ACHN (cell line): ENCODE results near the gene EXOSC1.
A peak's percentile ranks its signal among the peaks of the same experiment; 100 is the strongest.

Experiments
- DNase-seq: peaks from one replicate; pipeline ENCODE4 v3.0.0-alpha.2; 2015
- in situ Hi-C: cut with HindIII; loops from 2 replicates; pipeline ENCODE4 v1.10.0; 2017; ENCODE audit warnings: low sequenced_read_pairs, low pct_ligation_motif_present, low pct_unique_long_range_greater_than_20kb

Gene EXOSC1

DNA sequence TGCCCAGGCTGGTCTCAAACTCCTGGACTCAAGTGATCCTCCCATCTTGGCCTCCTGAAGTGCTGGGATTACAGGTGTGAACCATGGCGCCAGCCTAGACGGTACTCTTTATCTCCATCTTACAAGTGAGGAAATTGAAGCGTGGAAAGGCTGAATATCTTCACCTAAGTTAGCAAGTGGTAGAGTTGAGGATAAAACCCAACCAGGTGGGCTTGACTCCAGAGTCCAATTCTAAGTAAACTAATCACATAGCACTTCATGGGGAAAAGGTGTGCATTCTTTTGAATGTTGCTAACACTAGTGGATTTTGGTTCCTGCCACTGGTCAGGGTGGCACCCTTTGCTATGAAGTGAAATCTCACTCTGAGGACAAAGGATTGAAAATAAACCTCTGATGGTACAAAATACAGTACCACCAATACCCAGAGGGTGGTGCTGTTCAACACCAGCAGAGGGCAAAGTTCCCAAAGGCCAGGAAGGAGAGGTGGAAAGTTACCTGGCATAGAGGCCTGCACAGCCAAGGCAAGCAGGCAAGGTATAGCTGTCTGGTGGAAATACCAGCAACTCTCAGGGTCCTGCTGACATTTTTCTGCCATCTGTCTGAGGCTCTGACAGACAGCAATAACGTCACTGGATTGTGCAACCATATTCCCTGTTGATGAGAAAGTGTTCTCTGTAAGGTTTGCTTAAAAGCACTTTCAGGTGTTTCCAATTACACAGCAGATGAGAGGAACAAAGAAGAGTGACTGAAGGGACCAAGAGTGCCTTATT, 17.7 kb upstream of the EXOSC1 start:
- DNase-seq = peak; percentile 57
- in situ Hi-C loops = no loop called here

- in situ Hi-C loops = no loop called here
- DNase-seq = no peak
Measured at GRCh38 chr10:97462309-97462708, 16.5 kb upstream of the EXOSC1 start.

DNA sequence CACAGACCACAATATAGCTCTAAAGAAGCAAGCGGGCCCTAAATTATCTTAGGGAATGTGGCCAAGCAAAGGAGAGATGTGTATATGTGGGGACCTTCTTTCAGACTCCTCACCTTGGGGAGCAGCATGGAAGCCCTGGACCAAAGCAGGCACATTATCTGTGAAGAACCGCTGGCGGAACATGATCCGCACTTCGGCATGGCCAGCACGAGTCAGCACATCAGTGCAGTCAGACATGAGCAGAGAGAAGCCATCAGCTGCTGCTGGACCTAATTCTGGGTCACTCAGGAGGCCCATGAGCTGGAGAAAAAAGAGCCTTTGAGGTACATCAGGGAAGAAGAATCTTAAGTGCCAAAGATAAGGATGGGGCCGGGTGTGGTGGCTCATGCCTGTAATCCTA, 14.1 kb upstream of the EXOSC1 start:
- in situ Hi-C loops = no loop called here
- DNase-seq = no peak

GRCh38 chr10:97459111-97459510, 13.3 kb upstream of the EXOSC1 start:
- in situ Hi-C loops = no loop called here

GRCh38 chr10:97456686-97457065, 10.9 kb upstream of the EXOSC1 start:
- DNase-seq = no peak
- in situ Hi-C loops = no loop called here

More at GRCh38 chr10:97459111-97459510, 13.3 kb upstream of the EXOSC1 start:
- DNase-seq = no peak

DNA sequence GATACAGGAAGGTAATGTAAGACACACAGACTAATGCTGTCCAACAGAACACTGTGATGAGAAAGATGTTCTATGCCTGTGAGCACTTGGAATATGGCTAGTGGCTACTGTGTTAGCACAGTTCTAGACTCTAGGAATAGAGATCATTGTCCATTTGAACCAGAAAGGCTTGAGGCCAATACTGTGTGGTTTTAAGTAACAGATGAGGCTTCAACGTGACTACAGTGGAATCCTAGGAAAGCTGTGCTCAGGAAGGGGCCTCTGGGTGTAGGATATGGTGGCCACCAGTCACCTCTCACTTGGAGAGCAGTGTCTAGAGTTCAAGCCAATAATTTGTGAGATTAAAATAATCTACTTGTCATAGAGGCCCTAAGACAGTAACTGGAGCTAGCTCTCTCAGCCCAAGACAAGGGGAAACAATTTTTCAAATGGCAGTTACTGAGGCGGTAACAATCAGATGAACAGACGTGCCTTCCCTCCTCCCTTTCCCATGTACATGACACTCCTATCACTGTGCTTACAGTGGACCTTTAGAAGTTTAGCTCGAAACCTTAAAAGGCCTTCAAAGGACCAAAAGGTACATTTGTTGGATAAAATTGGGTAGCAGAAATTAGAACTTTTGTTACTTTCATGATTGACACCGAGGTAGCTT, 10.4 kb upstream of the EXOSC1 start:
- no peak for DNase-seq
- in situ Hi-C loops = no loop called here

DNA sequence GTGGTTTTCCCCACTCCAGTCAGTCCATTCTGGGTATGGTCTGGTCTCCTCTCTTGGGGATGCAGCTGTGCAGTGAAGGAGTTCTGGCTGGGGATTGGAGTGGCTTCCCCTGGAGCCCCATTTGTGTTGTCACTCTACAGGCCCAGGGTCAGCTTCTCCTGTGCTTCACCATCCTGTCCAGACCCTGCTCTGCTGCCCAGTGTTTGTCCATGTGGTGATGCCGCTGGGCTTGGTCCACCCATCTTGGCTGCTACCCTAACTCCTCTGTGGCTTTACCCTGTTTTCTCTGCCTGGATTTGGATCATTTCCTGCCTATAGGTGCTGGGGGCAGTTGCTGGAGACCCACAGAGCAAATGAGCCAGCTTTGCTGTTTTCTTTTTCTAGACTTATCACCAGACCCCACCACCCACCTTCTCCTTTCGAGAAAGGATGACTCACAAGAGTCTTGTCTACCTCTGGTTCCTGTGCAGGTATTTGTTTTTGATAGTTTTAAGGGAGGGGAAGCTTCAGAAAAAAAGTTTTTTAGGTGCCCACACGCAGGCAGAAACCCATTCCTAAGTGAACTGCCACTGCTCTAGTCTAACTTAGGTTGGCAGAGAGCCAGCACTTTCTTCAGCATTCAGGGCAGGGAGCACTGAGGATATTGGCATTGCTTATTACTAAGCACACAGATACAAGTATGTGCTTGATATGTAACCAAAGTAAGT, 8.7 kb upstream of the EXOSC1 start:
- no peak for DNase-seq
- in situ Hi-C loops = no loop called here

DNA sequence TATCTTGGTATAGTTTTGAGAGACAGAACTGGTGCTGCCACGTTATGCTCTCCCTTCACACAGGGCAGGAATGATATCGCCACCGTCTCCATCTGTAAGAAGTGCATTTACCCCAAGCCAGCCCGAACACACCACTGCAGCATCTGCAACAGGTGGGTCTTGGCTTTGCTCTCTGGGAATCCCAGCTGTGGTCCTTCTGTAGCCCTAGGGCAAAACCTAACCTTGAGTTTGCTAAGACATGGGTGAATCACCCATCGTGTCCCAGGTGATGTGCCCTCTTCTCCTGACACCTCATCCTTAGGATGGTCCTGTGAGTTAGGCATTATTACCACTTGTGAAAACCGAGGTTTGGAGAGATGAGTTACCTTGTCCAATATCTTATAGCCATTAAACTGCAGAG, 6.5 kb upstream of the EXOSC1 start:
- in situ Hi-C loops = no loop called here
- DNase-seq = no peak

GRCh38 chr10:97451605-97452004, 5.8 kb upstream of the EXOSC1 start:
- in situ Hi-C loops = no loop called here
- DNase-seq = no peak

GRCh38 chr10:97450828-97451227, 5.0 kb upstream of the EXOSC1 start:
- in situ Hi-C loops = no loop called here
- no peak for DNase-seq

DNA sequence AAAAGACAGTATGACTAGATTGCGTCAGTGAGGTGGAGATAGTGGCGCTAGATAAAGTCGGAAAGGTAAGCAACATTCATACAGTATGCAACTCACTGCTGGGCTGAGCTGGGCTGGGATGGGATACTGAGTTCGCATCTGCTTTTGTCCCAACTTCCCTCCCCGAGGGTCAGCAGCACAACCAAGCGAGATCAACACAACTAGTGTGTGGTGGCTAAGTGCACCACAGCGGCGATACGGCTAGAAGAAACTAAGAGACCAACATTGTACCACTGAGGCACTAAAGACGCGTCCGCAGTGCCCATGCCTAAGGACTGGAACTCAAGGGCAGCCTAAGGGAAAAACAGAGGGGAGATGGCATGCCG, 467 bp downstream of the EXOSC1 start:
- no peak for DNase-seq
- in situ Hi-C loops = no loop called here

DNA sequence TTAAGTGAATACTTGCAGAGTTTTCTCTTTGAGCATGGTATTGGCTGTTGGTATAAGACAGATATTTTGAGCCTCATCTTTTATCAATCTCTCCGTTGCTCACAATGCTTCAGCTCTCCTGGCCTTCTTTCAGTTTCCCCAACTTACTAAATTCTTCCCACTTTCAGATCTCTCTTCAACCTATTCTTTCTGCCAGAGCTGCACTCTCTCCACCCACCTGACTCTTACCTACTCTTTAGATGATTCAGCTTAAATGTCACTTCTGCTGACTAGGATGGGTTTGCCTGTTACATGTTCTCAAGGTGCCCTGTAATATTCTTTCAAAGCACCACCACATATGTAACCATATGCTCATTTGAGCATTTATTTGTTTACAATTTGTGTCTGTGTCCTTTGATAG, 1.6 kb downstream of the EXOSC1 start:
- no peak for DNase-seq
- in situ Hi-C loops = no loop called here

DNA sequence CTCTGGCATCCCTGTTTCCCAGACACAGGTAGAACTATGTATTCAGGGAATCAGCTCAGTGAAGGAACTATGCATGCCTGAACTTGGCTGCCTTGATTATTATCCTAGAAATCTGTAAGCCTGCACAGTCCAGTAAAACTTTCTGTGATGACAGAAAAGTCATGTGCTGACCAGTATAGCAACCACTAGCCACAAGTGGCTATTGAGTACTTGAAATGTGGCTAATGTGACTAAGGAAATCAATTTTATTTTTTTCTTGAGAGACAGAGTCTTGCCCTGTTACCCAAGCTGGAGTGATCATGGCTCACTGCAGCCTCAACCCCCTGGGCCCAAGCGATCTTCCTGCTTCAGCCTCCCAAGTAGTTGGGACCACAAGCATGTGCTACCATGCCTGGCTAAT, 3.5 kb downstream of the EXOSC1 start:
- in situ Hi-C loops = no loop called here
- DNase-seq = peak; percentile 68

GRCh38 chr10:97435211-97435610, 10.6 kb downstream of the EXOSC1 start:
- in situ Hi-C loops = no loop called here
- DNase-seq = no peak

DNA sequence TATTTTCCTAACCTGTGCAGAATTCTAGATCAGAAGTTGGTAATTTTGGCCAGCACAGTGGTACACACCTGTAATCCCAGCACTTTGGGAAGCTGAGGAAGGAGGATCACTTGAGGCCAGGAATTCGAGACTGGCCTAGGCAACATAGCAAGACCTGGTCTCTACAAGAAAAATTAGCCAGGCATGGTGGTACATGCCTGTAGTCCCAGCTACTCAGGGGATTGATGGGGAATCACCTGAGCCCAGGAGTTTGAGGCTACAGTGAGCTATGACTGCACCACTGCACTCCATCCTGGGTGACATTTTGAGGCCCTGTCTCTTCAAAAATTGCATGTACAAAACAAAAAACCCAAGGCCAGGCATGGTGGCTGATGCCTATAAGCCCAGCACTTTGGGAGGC, 11.2 kb downstream of the EXOSC1 start:
- in situ Hi-C loops = no loop called here
- no peak for DNase-seq

DNA sequence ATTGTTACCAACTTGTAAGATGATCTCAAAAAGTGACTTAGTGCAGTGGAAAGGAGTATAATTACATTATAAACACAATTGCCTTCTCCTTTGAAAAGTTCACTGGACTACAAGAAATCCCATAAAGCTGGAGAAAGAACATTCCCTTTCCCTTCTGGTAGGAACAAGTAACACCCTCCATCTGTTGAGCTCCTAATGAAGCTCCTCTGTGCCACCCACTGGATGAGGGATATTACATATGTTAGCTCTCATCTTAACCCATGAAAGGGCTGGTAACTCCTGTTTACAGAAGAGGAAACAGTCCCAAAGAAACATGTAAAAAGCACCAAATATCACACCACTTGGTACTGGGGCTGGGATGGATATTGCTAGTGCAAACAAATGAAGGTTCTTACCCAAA, 11.8 kb downstream of the EXOSC1 start:
- in situ Hi-C loops = no loop called here
- DNase-seq = no peak

DNA sequence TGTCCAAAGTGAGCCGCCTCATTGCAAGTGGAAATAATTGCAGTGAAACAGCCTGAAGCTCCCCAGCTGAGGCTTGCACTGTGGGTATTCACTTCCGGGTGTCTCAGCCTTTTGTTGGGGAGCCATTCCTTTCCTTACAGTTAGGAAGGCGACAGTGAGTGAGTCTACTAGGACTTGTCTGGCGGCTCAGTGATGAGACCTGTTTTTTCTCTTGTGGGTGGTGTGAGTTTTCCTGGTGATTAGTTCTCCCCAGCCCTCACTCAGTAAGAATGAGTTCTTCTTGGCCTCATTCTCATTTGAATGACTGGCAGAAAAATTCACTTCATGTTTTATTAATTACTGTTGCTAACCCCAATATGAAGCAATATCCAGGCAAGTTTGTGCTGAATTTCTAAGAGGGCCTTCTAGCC, 17.2 kb downstream of the EXOSC1 start:
- in situ Hi-C loops = no loop called here
- no peak for DNase-seq

DNA sequence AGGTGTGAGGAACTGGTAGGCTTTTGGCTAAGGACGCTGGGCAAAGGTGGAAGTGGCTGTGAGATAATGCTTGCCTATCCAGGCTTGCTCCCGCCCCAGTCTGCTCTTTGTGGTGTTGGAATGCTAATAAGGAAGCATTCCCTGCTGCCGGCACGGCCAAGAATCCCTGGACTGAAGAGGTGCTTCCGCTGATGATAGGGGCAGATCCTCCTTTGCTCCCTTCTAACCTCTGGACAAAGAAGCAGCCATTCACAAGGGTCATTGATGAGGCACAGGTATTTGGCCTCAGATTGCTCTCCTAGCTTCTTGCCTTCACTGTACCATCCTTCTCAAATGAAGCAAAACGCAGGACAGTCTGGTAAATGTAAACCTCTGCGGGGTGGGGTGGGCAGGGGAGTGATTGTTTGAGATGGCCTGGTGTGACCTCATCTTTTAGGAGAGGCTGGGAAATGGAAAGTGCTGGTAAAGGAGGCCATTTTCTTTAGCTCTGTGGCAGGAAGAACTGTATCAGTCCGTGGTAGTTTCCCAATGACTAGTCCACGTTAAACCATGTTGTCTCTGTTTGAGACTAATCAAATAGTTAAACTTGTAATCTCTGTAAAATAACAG, 18.1 kb downstream of the EXOSC1 start:
- DNase-seq = peak; percentile 77
- in situ Hi-C loops = no loop called here

DNA sequence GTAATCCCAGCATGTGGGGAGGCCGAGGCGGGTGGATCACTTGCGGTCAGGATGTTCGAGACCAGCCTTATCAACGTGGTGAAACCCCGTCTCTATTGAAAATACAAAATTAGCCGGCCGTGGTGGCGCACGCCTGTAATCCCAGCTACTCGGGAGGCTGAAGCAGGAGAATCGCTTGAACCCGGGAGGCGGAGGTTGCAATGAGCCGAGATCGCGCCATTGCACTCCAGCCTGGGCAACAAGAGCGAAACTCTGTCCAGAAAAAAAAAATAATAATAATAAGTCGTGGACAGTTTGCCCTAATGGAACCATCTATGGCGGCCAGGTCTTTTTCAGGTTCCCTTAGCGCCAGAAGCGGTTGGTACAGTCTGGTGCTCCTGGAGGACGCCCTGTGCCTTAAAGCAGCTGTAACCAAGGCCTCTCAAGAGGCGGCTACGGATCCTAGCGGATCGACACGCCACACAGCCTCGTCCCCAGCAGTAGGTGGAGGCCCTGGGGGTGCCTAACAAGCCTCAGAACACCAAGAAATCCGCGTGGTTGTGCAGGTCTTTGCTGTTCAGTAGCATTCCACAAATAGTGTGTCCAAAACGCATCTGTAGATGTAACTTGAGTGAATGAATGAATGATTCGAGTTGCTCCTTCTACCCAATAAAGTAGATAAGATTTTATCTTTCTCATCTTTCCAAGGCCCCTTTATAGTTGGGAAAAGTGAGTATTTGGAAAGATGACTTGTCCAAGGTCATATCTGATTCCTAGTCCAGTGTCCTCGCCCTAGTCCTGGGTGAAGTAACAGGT, 18.8 kb downstream of the EXOSC1 start:
- in situ Hi-C loops = no loop called here
- DNase-seq = peak; percentile 29
